CD4-positive, alpha-beta T cell treated with Interleukin-17A for 1 hour (primary cell): ENCODE data around the gene MED15.

Source experiments
- DNase-seq: peaks from one replicate; pipeline ENCODE4 v3.0.0-alpha.2; 2020

MED15 gene

GRCh38 chr22:20629401-20629800 is 122.0 kb downstream of the MED15 start:
- DNase-seq: no peak

GRCh38 chr22:20630873-20631617 is 123.6 kb downstream of the MED15 start:
- DNase-seq: no peak

- no peak for DNase-seq
Measured at GRCh38 chr22:20632082-20632481, 124.7 kb downstream of the MED15 start.

GRCh38 chr22:20632518-20632917 is 125.1 kb downstream of the MED15 start:
- DNase-seq: no peak

- DNase-seq: no peak
Measured at GRCh38 chr22:20634560-20635226, 127.3 kb downstream of the MED15 start.

GRCh38 chr22:20635227-20635591 is 127.8 kb downstream of the MED15 start:
- no peak for DNase-seq

- DNase-seq: no peak
Measured at GRCh38 chr22:20636075-20636812, 128.8 kb downstream of the MED15 start.

- DNase-seq: no peak
Measured at GRCh38 chr22:20636945-20637344, 129.5 kb downstream of the MED15 start.
